ENCODE measurements around the gene DNM1. TPM values are rescaled to one million over a fixed set of nuclear protein-coding genes. Genes with fewer than 3 reads are reported as not detected.

DNM1 gene
- total and polyA plus RNA-seq, 12 donors = 2.1 to 13.7 (median 3.9) TPM

DNA sequence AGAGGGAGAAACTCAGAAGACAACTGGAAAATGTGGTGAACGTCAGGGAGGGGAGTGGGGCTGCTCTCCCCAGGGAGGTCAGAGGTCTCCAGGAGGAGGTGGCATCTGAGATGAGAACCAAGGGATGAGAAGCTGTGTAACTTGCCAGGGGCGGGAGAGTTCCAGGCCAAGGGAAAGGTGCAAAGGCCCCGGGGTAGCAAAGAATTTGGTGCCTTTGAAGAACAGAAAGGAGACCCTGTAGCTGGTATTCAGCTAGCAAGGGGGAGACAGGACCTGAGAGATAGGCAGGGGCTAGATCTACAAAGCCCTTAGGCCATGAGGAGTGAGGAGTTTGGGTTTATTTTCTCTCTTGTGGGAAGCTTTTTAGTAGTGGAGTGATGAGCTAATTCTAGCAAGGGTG is 3.3 kb downstream of the DNM1 start:
- Histone ChIP-seq H3K36me3 (no peaks in the 10 kb centered on the region), H3K27ac (no peak overlapping the region), H3K27me3 (peaks cover 0 to 20% (median 16%) of the 10 kb centered on the region in 7 donors), H3K4me3 (no peak overlapping the region), H3K4me1 (peaks cover 0 to 18% (median 10%) of the 10 kb centered on the region in 9 donors), H3K9me3 (no peaks in the 10 kb centered on the region)
- ATAC-seq (no peak), DNase-seq (no peak)
- intact Hi-C loops (cut with DNase I) = no loop called here
- TF ChIP-seq, protein P1, sequence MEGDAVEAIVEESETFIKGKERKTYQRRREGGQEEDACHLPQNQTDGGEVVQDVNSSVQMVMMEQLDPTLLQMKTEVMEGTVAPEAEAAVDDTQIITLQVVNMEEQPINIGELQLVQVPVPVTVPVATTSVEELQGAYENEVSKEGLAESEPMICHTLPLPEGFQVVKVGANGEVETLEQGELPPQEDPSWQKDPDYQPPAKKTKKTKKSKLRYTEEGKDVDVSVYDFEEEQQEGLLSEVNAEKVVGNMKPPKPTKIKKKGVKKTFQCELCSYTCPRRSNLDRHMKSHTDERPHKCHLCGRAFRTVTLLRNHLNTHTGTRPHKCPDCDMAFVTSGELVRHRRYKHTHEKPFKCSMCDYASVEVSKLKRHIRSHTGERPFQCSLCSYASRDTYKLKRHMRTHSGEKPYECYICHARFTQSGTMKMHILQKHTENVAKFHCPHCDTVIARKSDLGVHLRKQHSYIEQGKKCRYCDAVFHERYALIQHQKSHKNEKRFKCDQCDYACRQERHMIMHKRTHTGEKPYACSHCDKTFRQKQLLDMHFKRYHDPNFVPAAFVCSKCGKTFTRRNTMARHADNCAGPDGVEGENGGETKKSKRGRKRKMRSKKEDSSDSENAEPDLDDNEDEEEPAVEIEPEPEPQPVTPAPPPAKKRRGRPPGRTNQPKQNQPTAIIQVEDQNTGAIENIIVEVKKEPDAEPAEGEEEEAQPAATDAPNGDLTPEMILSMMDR (IDR thresholded peaks at IDR 0.05) = no peak
- 83 to 89% methylated on average over 3 of the region's 3 CpGs for WGBS, 2 donors

DNA sequence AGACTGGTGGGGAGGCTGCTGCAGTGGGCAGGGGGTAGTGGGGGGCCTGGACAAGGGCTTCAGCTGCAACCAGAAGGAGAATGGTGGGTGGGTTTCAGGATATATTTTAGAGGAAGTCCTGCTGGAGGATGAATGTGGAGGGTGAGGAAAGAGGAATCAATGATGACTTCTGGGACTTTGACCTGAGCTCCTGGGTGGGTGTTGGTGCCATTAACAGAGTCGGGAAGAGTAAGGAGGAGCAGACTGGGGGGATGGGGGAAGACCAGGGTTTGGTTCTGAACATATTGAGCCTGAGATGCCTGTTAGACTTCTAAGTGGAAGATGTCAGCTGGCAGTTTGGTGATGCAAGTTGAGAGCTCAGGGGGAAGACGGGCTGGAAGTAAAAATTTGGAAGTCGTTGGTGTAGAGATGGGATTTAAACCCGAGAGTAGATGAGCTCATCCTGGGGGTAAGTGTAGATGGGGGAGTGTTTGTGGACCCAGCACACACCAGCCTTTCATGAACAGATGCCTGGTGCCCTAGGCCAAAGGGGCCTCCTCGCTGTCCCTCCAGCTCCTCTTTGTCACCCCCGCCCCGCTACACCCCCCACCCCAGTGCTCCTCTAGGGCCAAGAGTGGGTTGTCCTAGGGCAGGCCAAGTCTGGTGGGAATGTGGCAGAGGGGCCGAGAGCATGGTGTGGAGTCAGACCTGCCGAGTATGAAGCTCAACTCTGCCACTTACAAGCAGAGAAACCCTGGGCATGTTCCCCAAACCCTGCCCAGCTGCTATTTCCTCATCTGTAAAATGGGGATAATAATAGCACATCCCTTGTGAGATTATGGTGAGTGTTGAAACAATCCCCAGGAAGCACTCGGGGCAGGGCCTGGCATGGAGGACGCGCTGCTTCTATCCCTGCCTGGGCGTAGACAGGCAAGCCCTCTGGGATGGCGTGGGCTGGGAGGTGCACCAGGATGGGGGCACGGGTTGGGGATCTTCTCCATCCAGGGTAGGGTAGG is 4.0 kb downstream of the DNM1 start:
- Histone ChIP-seq H3K36me3 (no peaks in the 10 kb centered on the region), H3K9me3 (no peaks in the 10 kb centered on the region), H3K4me3 (no peak overlapping the region), H3K27ac (no peak overlapping the region), H3K4me1 (peaks cover 0 to 18% (median 10%) of the 10 kb centered on the region in 9 donors), H3K27me3 (peaks cover 0 to 24% (median 16%) of the 10 kb centered on the region in 7 donors)
- WGBS, 2 donors = 72 to 81% methylated on average over 15 of the region's 15 CpGs
- ATAC-seq (no peak), DNase-seq (no peak)
- intact Hi-C loops (cut with DNase I) = no loop called here
- TF ChIP-seq, protein P1 (IDR thresholded peaks at IDR 0.05) = no peak

DNA sequence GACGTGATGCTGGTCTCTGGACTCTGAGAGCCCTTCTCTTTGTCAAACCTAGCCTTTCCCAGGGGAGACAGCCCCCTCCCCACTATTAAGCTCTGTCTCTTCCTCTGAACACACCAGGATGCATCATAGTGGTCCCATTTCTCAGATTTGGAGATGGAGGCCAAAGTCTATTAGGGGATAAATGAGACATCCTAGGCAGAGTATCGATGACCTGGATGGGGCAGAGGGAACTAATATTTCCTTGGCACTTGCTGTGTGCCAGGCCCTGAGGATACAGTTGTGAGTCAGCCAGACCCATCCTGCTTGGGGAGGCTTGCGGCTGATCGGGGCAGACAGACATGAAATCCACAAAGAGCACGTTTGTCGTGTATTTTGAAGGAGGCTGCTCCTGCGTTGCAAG is 5.2 kb downstream of the DNM1 start:
- no peak overlapping the region for H3K27ac ChIP-seq

DNA sequence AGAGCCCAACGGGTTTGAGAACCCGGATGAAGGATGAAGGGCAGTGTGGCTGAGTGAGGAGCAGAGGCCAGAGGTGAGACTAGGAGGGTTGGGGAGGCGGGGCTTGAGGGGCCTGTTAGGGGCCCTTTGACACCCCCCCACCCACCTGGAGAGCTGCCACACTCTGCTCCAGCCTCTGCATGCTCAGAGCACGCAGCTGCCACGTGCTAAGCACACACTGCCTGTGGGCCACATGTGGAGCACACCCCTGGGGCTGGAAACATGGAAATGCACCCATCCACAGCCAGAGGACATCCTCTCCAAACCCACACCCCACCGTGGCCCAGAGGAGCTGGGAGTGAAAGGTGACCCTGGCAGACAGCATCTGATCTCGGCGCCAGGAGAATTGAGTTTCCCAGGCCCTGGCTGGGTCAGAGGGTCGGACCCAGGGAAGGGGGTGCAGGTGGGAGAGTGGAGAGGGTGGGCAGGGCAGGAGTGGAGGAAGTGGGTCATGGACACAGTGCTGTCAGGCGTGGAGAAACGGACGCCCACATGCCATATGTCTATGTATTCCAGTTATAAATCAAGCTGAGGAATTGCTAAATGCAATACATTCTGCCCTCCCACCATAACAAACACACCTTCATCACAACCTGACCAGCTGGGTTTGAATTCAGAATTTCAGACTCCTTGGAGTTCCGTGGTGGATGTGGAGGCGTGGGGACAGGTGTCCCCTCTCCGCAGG is 5.9 kb downstream of the DNM1 start:
- Histone ChIP-seq H3K36me3 (no peaks in the 10 kb centered on the region), H3K4me3 (no peak overlapping the region), H3K27ac (no peak overlapping the region), H3K9me3 (no peaks in the 10 kb centered on the region), H3K4me1 (peaks cover 0 to 9% (median 2%) of the 10 kb centered on the region in 9 donors), H3K27me3 (peaks cover 0 to 16% (median 7%) of the 10 kb centered on the region in 7 donors)
- ATAC-seq (no peak), DNase-seq (no peak)
- intact Hi-C loops (cut with DNase I) = no loop called here
- WGBS, 2 donors = 79 to 83% methylated on average over 15 of the region's 15 CpGs
- TF ChIP-seq, protein P1 (IDR thresholded peaks at IDR 0.05) = no peak

More for the DNA sequence above, 5.2 kb downstream of the DNM1 start:
- H3K36me3 ChIP-seq = no peaks in the 10 kb centered on the region
- 91 to 96% methylated on average over 7 of the region's 7 CpGs for WGBS, 2 donors
- H3K9me3 ChIP-seq = no peaks in the 10 kb centered on the region
- TF ChIP-seq, protein P1 (IDR thresholded peaks at IDR 0.05) = no peak
- DNase-seq = no peak
- ATAC-seq = no peak
- no peak overlapping the region for H3K4me3 ChIP-seq
- intact Hi-C loops (cut with DNase I) = no loop called here
- peaks cover 0 to 24% (median 15%) of the 10 kb centered on the region in 7 donors for H3K27me3 ChIP-seq
- H3K4me1 ChIP-seq = peaks cover 0 to 14% (median 8%) of the 10 kb centered on the region in 9 donors

Measured in heart right ventricle (tissue), 16 donors.